ENCODE data around the gene NUFIP1. TPM values are rescaled to one million over a fixed set of nuclear protein-coding genes. Genes with fewer than 3 reads are reported as not detected.

NUFIP1 gene
- total and polyA plus RNA-seq, 4 donors, result 0.92 to 2.0 (median 1.7) TPM

DNA sequence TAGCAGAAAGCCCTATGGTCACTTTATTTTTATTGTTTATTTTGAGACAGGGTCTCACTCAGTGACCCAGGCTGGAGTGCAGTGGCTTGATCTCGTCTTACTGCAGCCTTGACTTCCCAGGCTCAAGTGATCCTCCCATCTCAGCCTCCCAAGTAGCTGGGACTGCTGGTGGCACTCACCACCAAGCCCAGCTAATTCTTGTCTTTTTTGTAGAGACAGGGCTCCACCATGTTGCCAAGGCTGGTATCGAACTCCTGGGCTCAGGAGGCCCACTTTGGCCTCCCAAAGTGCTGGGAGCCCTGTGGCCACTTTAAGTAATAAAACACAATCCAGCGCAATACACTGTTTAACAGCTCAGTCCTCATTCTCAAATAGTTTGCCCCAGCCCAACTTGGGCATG is 69.3 kb downstream of the NUFIP1 start (continued):
- TF ChIP-seq, protein P1, sequence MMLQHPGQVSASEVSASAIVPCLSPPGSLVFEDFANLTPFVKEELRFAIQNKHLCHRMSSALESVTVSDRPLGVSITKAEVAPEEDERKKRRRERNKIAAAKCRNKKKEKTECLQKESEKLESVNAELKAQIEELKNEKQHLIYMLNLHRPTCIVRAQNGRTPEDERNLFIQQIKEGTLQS (IDR thresholded peaks at IDR 0.05), result no peak
- TF ChIP-seq RAD21 (IDR thresholded peaks at IDR 0.05) (no peak), FOXA2 (IDR thresholded peaks at IDR 0.05) (no peak), ZBTB33 (IDR thresholded peaks at IDR 0.05) (no peak), RXRA (IDR thresholded peaks at IDR 0.05) (no peak), NR2F2 (IDR thresholded peaks at IDR 0.05) (no peak)

- no peaks in the 10 kb centered on the region for H3K36me3 ChIP-seq (ENCODE audit: control insufficient read depth in 4 of 4, insufficient read depth in 3 of 4, low read depth in 1 of 4, low read length in 3 of 4)
- peak overlapping the region; percentile 31 to 98 for H3K9ac ChIP-seq (ENCODE audit: low read depth in 1 of 2, low read length in 2 of 2)
- no peak for DNase-seq (ENCODE audit: low spot score)
- peaks cover 0 to 4% (median 2%) of the 10 kb centered on the region in 4 donors for H3K4me1 ChIP-seq (ENCODE audit: control insufficient read depth in 4 of 4, insufficient read depth in 4 of 4, low read length in 3 of 4)
- H3K4me3 ChIP-seq (ENCODE audit: low read depth in 1 of 3, low read length in 3 of 3), result peak overlapping the region in 1 of 3 donors; percentile 74
- H3K27me3 ChIP-seq (ENCODE audit: control insufficient read depth in 4 of 4, insufficient read depth in 4 of 4, low read length in 3 of 4), result no peaks in the 10 kb centered on the region
- TF ChIP-seq HNF4A (conservative IDR thresholded peaks at IDR 0.05), result no peak
- TF ChIP-seq RXRA (IDR thresholded peaks at IDR 0.05), result no peak
- TF ChIP-seq GABPA (IDR thresholded peaks at IDR 0.05 in 1 of 2, conservative IDR thresholded peaks at IDR 0.05 in 1 of 2), result no peak
- no peak for TF ChIP-seq TAF1 (conservative IDR thresholded peaks at IDR 0.05)
- no peak for TF ChIP-seq FOXA2 (IDR thresholded peaks at IDR 0.05)
- TF ChIP-seq, protein P2, sequence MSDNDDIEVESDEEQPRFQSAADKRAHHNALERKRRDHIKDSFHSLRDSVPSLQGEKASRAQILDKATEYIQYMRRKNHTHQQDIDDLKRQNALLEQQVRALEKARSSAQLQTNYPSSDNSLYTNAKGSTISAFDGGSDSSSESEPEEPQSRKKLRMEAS (IDR thresholded peaks at IDR 0.05), result no peak
- TF ChIP-seq, protein P1 (IDR thresholded peaks at IDR 0.05), result no peak
- TF ChIP-seq NR2F2 (IDR thresholded peaks at IDR 0.05), result no peak
- TF ChIP-seq FOXA1 (IDR thresholded peaks at IDR 0.05), result no peak
- no peak for TF ChIP-seq ZBTB33 (IDR thresholded peaks at IDR 0.05)
- no peak for TF ChIP-seq EGR1 (IDR thresholded peaks at IDR 0.05; ENCODE audit: low read depth in 2 of 2)
- TF ChIP-seq JUND (IDR thresholded peaks at IDR 0.05), result no peak
- TF ChIP-seq, protein P3, sequence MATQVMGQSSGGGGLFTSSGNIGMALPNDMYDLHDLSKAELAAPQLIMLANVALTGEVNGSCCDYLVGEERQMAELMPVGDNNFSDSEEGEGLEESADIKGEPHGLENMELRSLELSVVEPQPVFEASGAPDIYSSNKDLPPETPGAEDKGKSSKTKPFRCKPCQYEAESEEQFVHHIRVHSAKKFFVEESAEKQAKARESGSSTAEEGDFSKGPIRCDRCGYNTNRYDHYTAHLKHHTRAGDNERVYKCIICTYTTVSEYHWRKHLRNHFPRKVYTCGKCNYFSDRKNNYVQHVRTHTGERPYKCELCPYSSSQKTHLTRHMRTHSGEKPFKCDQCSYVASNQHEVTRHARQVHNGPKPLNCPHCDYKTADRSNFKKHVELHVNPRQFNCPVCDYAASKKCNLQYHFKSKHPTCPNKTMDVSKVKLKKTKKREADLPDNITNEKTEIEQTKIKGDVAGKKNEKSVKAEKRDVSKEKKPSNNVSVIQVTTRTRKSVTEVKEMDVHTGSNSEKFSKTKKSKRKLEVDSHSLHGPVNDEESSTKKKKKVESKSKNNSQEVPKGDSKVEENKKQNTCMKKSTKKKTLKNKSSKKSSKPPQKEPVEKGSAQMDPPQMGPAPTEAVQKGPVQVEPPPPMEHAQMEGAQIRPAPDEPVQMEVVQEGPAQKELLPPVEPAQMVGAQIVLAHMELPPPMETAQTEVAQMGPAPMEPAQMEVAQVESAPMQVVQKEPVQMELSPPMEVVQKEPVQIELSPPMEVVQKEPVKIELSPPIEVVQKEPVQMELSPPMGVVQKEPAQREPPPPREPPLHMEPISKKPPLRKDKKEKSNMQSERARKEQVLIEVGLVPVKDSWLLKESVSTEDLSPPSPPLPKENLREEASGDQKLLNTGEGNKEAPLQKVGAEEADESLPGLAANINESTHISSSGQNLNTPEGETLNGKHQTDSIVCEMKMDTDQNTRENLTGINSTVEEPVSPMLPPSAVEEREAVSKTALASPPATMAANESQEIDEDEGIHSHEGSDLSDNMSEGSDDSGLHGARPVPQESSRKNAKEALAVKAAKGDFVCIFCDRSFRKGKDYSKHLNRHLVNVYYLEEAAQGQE (IDR thresholded peaks at IDR 0.05), result no peak
- TF ChIP-seq YY1 (IDR thresholded peaks at IDR 0.05), result no peak
- no peak for TF ChIP-seq HNF4G (IDR thresholded peaks at IDR 0.05)
- TF ChIP-seq RAD21 (IDR thresholded peaks at IDR 0.05), result no peak
- no peak for TF ChIP-seq CTCF (IDR thresholded peaks at IDR 0.05; ENCODE audit: low read depth, low read length, missing input control)
- H3K9me3 ChIP-seq (ENCODE audit: control insufficient read depth in 4 of 4, low read length in 3 of 4), result no peaks in the 10 kb centered on the region
- WGBS, result 93% methylated on average over 18 of the region's 18 CpGs
- peak overlapping the region; percentile 95 to 99 for H3K27ac ChIP-seq (ENCODE audit: low read depth in 1 of 2, low read length in 2 of 2)
Measured at GRCh38 chr13:44919104-44919804, 70.0 kb downstream of the NUFIP1 start.
